ENCODE results near the gene GABARAPL1.

The GABARAPL1 gene

GRCh38 chr12:10174986-10175614 lies 37.6 kb upstream of the GABARAPL1 start:
- TF ChIP-seq GABPA (IDR thresholded peaks at IDR 0.05; ENCODE audit: low read depth) (no peak), SPI1 (IDR thresholded peaks at IDR 0.05; ENCODE audit: borderline replicate concordance, low read depth) (no peak), CTCF (IDR thresholded peaks at IDR 0.05; ENCODE audit: insufficient read depth, low read length) (no peak), POLR2AphosphoS5 (IDR thresholded peaks at IDR 0.05; ENCODE audit: low read depth) (no peak)
- Histone ChIP-seq H3K4me3 (replicated peaks; ENCODE audit: insufficient read depth, low read length) (no peak overlapping the region), H3K27ac (replicated peaks) (no peak overlapping the region), H3K27me3 (ENCODE audit: insufficient read depth, poor library complexity, severe bottlenecking) (no peaks in the 10 kb centered on the region)
- DNase-seq (ENCODE audit: low read depth in 1 of 2, low spot score in 1 of 2), result no peak

DNA sequence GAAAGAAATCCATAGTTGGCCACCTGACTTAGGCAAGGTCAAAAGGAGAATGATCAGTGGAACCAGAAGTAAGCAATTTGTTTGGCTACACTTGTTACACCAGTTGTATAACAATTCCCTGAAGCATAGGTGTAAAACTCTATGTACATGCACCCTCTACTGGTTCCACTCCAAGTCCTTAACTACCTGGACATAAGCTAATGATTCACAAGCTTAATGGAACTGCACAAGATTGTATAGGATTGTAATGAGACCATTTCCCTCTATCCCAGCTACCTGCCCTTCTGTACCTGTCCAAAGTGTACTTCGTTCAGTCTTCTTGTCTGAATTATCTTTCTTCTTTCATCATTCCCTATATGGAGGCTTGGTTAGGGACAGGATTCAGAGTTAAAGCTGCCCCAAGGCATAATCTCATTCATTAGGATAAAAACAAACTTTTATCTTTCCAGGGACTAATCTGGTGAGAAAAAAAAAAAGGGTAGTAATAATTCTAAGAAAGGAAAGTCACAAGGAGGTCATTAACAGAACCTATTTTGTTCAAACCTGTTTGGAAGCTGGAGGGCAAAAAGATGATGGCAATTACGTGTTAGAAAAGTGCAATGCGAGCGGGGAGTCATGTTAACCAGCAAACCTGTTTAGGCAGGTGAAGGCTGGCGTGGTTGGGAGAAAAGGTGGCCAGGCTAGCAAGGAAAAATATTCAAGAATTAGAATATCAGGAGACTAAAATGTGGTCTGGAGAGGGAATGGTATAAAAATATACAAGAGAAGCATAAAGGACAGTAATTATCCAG lies 36.6 kb upstream of the GABARAPL1 start:
- Histone ChIP-seq H3K27ac (replicated peaks) (no peak overlapping the region), H3K4me3 (replicated peaks; ENCODE audit: insufficient read depth, low read length) (no peak overlapping the region), H3K27me3 (ENCODE audit: insufficient read depth, poor library complexity, severe bottlenecking) (no peaks in the 10 kb centered on the region)
- no peak for DNase-seq (ENCODE audit: low read depth in 1 of 2, low spot score in 1 of 2)
- TF ChIP-seq CTCF (IDR thresholded peaks at IDR 0.05; ENCODE audit: insufficient read depth, low read length) (no peak), GABPA (IDR thresholded peaks at IDR 0.05; ENCODE audit: low read depth) (no peak), POLR2AphosphoS5 (IDR thresholded peaks at IDR 0.05; ENCODE audit: low read depth) (no peak), SPI1 (IDR thresholded peaks at IDR 0.05; ENCODE audit: borderline replicate concordance, low read depth) (no peak), REST (IDR thresholded peaks at IDR 0.05; ENCODE audit: insufficient replicate concordance, low read depth) (no peak)

DNA sequence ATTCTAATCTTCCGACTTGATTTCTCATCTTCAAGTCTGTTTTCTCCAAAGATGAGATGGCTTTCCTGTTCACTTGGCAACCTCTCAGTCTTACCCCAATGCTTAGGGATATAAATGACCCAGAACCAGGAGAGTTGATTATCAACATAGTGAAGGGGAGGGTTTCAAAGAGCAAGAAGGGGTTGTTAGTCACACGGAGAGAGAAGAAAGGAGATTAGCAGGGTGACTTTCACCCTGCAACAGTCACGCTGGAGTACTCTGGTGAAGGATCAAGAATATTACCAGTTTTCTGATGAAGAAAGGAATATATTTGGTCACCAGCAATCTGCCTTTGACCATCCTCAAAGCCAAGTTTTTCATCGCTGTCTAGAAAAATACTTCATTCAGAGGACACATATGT lies 33.9 kb upstream of the GABARAPL1 start, which contains the start of gene TMEM52B:
Gene TMEM52B, plus strand, starts transcription at position 212 of the 400 bp plus-strand sequence. CDS start 543 bp downstream, outside the sequence.
- H3K27ac ChIP-seq (replicated peaks), result no peak within 1 kb of the TSS
- TF ChIP-seq REST (IDR thresholded peaks at IDR 0.05; ENCODE audit: insufficient replicate concordance, low read depth), result no peak
- no peak for TF ChIP-seq GABPA (IDR thresholded peaks at IDR 0.05; ENCODE audit: low read depth)
- no peak for TF ChIP-seq POLR2AphosphoS5 (IDR thresholded peaks at IDR 0.05; ENCODE audit: low read depth)
- TF ChIP-seq SPI1 (IDR thresholded peaks at IDR 0.05; ENCODE audit: borderline replicate concordance, low read depth), result no peak
- TF ChIP-seq CTCF (IDR thresholded peaks at IDR 0.05; ENCODE audit: insufficient read depth, low read length), result no peak
- no peaks in the 10 kb centered on the region for H3K27me3 ChIP-seq (ENCODE audit: insufficient read depth, poor library complexity, severe bottlenecking)
- DNase-seq (ENCODE audit: low read depth in 1 of 2, low spot score in 1 of 2), result no peak
- no peak within 1 kb of the TSS for H3K4me3 ChIP-seq (replicated peaks; ENCODE audit: insufficient read depth, low read length)

Data from HL-60 (cell line).